IMR-90 (cell line): ENCODE data around the gene MSH5. TPM values are rescaled to one million over a fixed set of nuclear protein-coding genes. Genes with fewer than 3 reads are reported as not detected.

ENCODE experiments used
- ATAC-seq: fragments of 200-7000 bp; cut with Tn5 transposase; 2 replicates; pipeline ENCODE4 v1.9.1; 2020; ENCODE audit warnings: low read depth, mild to moderate bottlenecking, moderate library complexity
- BruUV-seq: library from RNA; stranded (reverse); fragments of 400-500 nt; replicated peaks from 2 replicates; lab custom pipeline; 2021; lab: Mats Ljungman, UMichigan
- CTCF ChIA-PET: fragments of 300-600 bp; formaldehyde crosslinking; extraction: SDS; loops from one replicate; lab custom pipeline; 2021; ENCODE audit warnings: antibody characterized with exemption; lab: Yijun Ruan, JAX
- POLR2A ChIA-PET: fragments of 300-600 bp; sonication (Branson Sonifier 250); formaldehyde crosslinking; loops from one replicate; lab custom pipeline; 2022; ENCODE audit warnings: antibody characterized with exemption; ENCODE audit not compliant: unreplicated experiment; lab: Charles Lee
- DNase-seq: peaks from one replicate; pipeline ENCODE4 v3.0.0; 2013
- H2AFZ ChIP-seq: replicated peaks from 2 replicates; pipeline ENCODE3; 2013; ENCODE audit warnings: low read length, mild to moderate bottlenecking; ENCODE audit not compliant: poor library complexity
- H2AK5ac ChIP-seq: 2 replicates; pipeline ENCODE4 v1.6.1; 2013; ENCODE audit warnings: low read depth, low read length, inconsistent platforms
- H2AK9ac ChIP-seq: replicated peaks from 2 replicates; pipeline ENCODE3; 2013; ENCODE audit warnings: mild to moderate bottlenecking, low read depth, low read length, moderate library complexity; ENCODE audit not compliant: poor library complexity
- H2BK120ac ChIP-seq: 2 replicates; pipeline ENCODE4 v1.6.1; 2013; ENCODE audit warnings: low read depth, low read length, inconsistent platforms
- H2BK15ac ChIP-seq: 3 replicates; pipeline ENCODE4 v1.6.1; 2013; ENCODE audit warnings: low read depth, low read length, inconsistent platforms
- H2BK20ac ChIP-seq: 2 replicates; pipeline ENCODE4 v1.6.1; 2013; ENCODE audit warnings: low read depth, mild to moderate bottlenecking, inconsistent platforms, low read length, moderate library complexity
- H2BK5ac ChIP-seq: 2 replicates; pipeline ENCODE4 v1.6.1; 2013; ENCODE audit warnings: mild to moderate bottlenecking, low read depth, low read length, inconsistent platforms; ENCODE audit not compliant: poor library complexity, severe bottlenecking
- H3K14ac ChIP-seq: replicated peaks from 2 replicates; pipeline ENCODE4 v1.6.1; 2013; ENCODE audit warnings: low read depth, low read length, inconsistent platforms
- H3K18ac ChIP-seq: 2 replicates; pipeline ENCODE4 v1.6.1; 2013; ENCODE audit warnings: low read depth, low read length, control low read depth
- H3K23ac ChIP-seq: 2 replicates; pipeline ENCODE4 v1.6.1; 2013; ENCODE audit warnings: low read depth, low read length, inconsistent platforms
- H3K27ac ChIP-seq: 2 replicates; pipeline ENCODE4 v1.5.1; 2013; ENCODE audit warnings: mild to moderate bottlenecking, control low read depth, low read length; ENCODE audit not compliant: insufficient read depth
- H3K27me3 ChIP-seq: 2 replicates; pipeline ENCODE4 v1.6.1; 2013; ENCODE audit warnings: low read length; ENCODE audit not compliant: control insufficient read depth, insufficient read depth
- H3K36me3 ChIP-seq: 2 replicates; pipeline ENCODE4 v1.6.1; 2013; ENCODE audit warnings: low read length, mixed read lengths; ENCODE audit not compliant: control insufficient read depth, insufficient read depth
- H3K4ac ChIP-seq: 2 replicates; pipeline ENCODE4 v1.6.1; 2013; ENCODE audit warnings: low read depth, low read length, inconsistent platforms
- H3K4me1 ChIP-seq: 2 replicates; pipeline ENCODE4 v1.6.1; 2013; ENCODE audit warnings: low read length, mixed read lengths; ENCODE audit not compliant: control insufficient read depth, insufficient read depth
- H3K4me2 ChIP-seq: 2 replicates; pipeline ENCODE4 v1.6.1; 2013; ENCODE audit warnings: low read depth, mild to moderate bottlenecking, control low read depth, low read length, moderate library complexity
- H3K4me3 ChIP-seq: 2 replicates; pipeline ENCODE4 v1.5.1; 2013; ENCODE audit warnings: low read depth, mild to moderate bottlenecking, control low read depth, low read length, moderate library complexity; ENCODE audit not compliant: insufficient read depth
- H3K56ac ChIP-seq: 2 replicates; pipeline ENCODE4 v1.6.1; 2013; ENCODE audit warnings: low read length, inconsistent platforms; ENCODE audit not compliant: insufficient read depth; ENCODE audit errors: extremely low read depth
- H3K79me1 ChIP-seq, 2 experiments: 2 replicates each; pipeline ENCODE4 v1.6.1; 2013; ENCODE audit warnings: low read length in 2 of 2, inconsistent platforms in 1 of 2, low read depth in 1 of 2
- H3K9ac ChIP-seq: 2 replicates; pipeline ENCODE4 v1.6.1; 2013; ENCODE audit warnings: low read depth, low read length, control low read depth
- H3K9me1 ChIP-seq: 2 replicates; pipeline ENCODE4 v1.6.1; 2013; ENCODE audit warnings: low read length, inconsistent platforms; ENCODE audit not compliant: insufficient read depth
- H3K9me3 ChIP-seq: 2 replicates; pipeline ENCODE4 v1.6.1; 2013; ENCODE audit warnings: low read length; ENCODE audit not compliant: control insufficient read depth, insufficient read depth
- H4K20me1 ChIP-seq: 2 replicates; pipeline ENCODE4 v1.6.1; 2013; ENCODE audit warnings: low read length, inconsistent platforms; ENCODE audit not compliant: insufficient read depth
- H4K5ac ChIP-seq: 2 replicates; pipeline ENCODE4 v1.6.1; 2013; ENCODE audit warnings: mild to moderate bottlenecking, low read depth, low read length, control low read depth
- H4K8ac ChIP-seq, 2 experiments: 2 replicates each; pipeline ENCODE4 v1.6.1; 2013; ENCODE audit warnings: low read depth in 2 of 2, low read length in 2 of 2, control low read depth in 1 of 2, inconsistent platforms in 1 of 2
- H4K91ac ChIP-seq: 2 replicates; pipeline ENCODE4 v1.6.1; 2013; ENCODE audit warnings: low read depth, low read length, inconsistent platforms; ENCODE audit not compliant: insufficient read depth
- BHLHE40 ChIP-seq: fragments of 150-350 bp; IDR thresholded peaks from 2 replicates; pipeline ENCODE4 v1.6.1; 2016; ENCODE audit warnings: mild to moderate bottlenecking, low read depth, low read length
- MAZ ChIP-seq: IDR thresholded peaks from 2 replicates; pipeline ENCODE4 v1.6.1; 2012; ENCODE audit warnings: low read depth, mild to moderate bottlenecking, low read length, improper control_type of control experiment, moderate library complexity, borderline replicate concordance
- USF2 ChIP-seq: fragments of 150-350 bp; IDR thresholded peaks from 2 replicates; pipeline ENCODE4 v1.6.1; 2017; ENCODE audit warnings: mild to moderate bottlenecking, antibody characterized with exemption, low read length, low read depth
- WGBS, 2 experiments: methylation state at CpG; one replicate each; pipeline versions ENCODE4 v1.1.5 to v1.1.7; 2013; ENCODE audit warnings: missing lambda C conversion rate in 2 of 2; ENCODE audit not compliant: insufficient read length in 1 of 2; ENCODE audit errors: extremely low coverage in 2 of 2; 5-methylcytosine and 5-hydroxymethylcytosine counted together
- dilution Hi-C: fragments of 300-500 bp; cut with HindIII; formaldehyde crosslinking; loops from one replicate; pipeline ENCODE4 v1.14.3; 2018; ENCODE audit warnings: low sequenced_read_pairs; ENCODE audit not compliant: unreplicated experiment
- in situ Hi-C: fragments of 300-500 bp; cut with MboI; formaldehyde crosslinking; loops from 3 replicates; pipeline ENCODE4 v1.14.3; 2019; ENCODE audit warnings: low sequenced_read_pairs, inconsistent platforms, mixed read lengths
- intact Hi-C: fragments of 100-400 bp; cut with micrococcal nuclease; formaldehyde crosslinking; loops from 2 replicates; pipeline ENCODE4 v1.10.0; 2022
- polyA plus RNA-seq, 3 experiments: library from polyadenylated mRNA; depleted of rRNA; stranded (reverse); fragments of >200 nt; gene quantifications; 2 replicates each; pipeline ENCODE4 v1.2.3, GENCODE V29; 2012; ENCODE audit warnings: low replicate concordance in 1 of 3
- total RNA-seq: library from RNA; depleted of rRNA; stranded (reverse); fragments of >200 nt; gene quantifications from 2 replicates; pipeline ENCODE4 v1.2.3, GENCODE V29; 2012

Gene MSH5
- total and polyA plus RNA-seq, 2 of the 4 experiments (the other 2 are of a cell fraction), result 5.6 to 15.7 TPM

DNA sequence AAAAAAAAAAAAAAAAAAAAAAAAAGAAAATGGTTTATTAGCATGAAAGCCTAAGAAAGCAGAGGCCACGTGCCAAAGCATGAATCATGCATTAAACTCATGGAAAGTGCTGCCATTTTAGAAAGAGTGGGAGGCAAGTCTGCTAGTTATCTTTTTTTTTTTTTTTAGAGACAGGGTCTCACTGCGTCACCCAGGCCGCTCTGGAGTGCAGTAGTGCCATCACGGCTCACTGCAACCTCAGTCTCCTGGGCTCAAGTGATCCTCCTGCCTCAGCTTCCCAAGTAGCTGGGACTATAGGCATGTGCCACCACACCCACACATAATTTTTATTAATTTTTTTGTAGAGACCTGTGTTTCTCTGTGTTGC is 32.2 kb downstream of the MSH5 start:
- ATAC-seq (no peak), DNase-seq (peak; percentile 53)
- Histone ChIP-seq H3K18ac (no peak overlapping the region), H3K4me3 (no peak overlapping the region), H2AFZ (no peak overlapping the region), H3K9me1 (peaks cover 6% of the 10 kb centered on the region; the same call in 1 of the 2 replicates), H4K5ac (no peak overlapping the region), H3K4me2 (no peak overlapping the region), H3K4me1 (peaks cover 4% of the 10 kb centered on the region), H3K4ac (no peak overlapping the region), H3K56ac (no peak overlapping the region), H3K9me3 (no peaks in the 10 kb centered on the region), H3K14ac (no peak overlapping the region), H3K36me3 (no peaks in the 10 kb centered on the region), H3K23ac (no peak overlapping the region), H2AK9ac (no peak overlapping the region), H2BK15ac (no peak overlapping the region), H3K27ac (no peak overlapping the region), H3K79me1 (no peaks in the 10 kb centered on the region), H3K9ac (no peak overlapping the region), H4K91ac (no peak overlapping the region), H3K27me3 (no peaks in the 10 kb centered on the region), H4K8ac (no peak overlapping the region), H4K20me1 (no peaks in the 10 kb centered on the region), H2AK5ac (no peak overlapping the region), H2BK5ac (no peak overlapping the region), H2BK20ac (no peak overlapping the region), H2BK120ac (no peak overlapping the region)
- POLR2A ChIA-PET, result no interaction called here
- TF ChIP-seq BHLHE40, result 0 out of 2 replicates have a peak, but pooled peaks have one; percentile 10
- no peak for TF ChIP-seq MAZ
- peak; percentile 39; the same call in 1 of the 2 replicates for TF ChIP-seq USF2
- no TSS peak for BruUV-seq
- dilution Hi-C loops, result no loop called here
- CTCF ChIA-PET, result no interaction called here
- in situ Hi-C loops, result no loop called here
- no CpG with 5 or more reads among the region's 4 CpGs for WGBS, 2 experiments
- intact Hi-C loops, result loop anchor here (1.0 kb wide), 1 partner anchor 58 kb away; no protein-coding TSS in a partner anchor
